T-helper 2 cell (primary cell): ENCODE measurements around the gene PTCH2.
"Not testable (repeated sequence)": the region's sequence is repeated elsewhere in the genome, so short reads cannot be mapped to it uniquely, and the experiment has no call there.

Experiments
- DNase-seq, 5 experiments: peaks; one replicate each; pipeline versions ENCODE4 v3.0.0 to v3.0.0-alpha.2; 2012 to 2022

The PTCH2 gene

DNA sequence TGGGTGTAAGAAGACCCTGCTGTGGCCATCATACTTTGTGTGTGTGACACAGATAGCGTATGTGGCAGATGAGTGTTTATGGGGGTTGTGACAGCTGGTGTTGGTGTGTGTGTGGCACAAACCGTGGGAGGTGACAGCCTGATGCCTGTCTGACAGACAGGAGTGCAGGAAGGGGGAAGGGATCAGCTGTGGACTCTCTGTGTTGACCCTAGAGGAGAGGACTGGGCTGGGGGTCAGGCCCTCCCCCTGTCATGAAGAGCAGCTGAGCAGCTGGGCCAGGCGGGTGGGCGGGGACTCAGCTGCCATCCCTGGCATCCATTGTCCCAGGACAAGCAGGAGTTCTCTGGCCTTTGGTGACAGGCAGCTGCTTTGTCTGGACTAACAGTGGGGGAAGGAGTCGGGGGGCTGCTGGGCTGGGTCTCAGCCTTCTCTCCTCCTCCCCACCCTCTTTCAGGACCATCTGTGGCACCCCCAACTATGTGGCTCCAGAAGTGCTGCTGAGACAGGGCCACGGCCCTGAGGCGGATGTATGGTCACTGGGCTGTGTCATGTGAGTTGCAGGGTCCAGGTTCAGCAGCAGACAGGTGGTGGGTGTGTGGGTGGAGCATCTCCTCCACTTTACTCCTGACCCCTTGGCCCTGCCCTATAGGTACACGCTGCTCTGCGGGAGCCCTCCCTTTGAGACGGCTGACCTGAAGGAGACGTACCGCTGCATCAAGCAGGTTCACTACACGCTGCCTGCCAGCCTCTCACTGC, 40.6 kb downstream of the PTCH2 start:
- DNase-seq: peak in 1 of 5 experiments; percentile 56

DNA sequence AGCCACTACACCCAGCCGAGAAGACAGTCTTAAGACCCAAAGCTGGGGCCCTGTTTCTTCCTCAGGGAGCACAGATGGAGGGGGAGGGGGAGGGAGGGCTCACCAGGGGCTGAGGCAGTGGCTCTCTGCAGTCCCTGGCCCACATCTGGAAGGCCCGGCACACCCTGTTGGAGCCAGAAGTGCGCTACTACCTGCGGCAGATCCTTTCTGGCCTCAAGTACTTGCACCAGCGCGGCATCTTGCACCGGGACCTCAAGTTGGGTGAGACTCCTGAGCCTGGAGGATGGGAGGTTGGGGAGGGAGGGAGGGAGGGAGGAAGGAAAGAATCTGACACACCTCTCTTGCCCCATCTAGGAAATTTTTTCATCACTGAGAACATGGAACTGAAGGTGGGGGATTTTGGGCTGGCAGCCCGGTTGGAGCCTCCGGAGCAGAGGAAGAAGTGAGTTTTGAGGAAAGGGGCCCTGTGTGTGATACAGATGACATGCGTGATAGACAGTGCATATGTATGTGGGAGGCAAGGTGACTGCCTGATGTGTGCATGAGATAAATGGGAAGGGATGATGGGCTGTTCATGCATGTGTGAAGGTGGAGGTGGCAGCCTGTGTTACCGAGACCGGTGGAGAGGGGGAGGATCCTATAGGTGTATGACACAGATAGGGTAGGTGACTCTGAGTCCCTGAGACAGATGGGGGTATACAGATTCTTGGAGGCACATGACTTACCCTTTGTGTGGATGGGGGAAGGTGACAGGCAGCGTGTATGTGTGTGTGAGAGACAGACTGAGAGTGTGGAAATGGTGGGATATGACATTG, 41.4 kb downstream of the PTCH2 start:
- DNase-seq: peak in 2 of 5 experiments; percentile 52 to 56

DNA sequence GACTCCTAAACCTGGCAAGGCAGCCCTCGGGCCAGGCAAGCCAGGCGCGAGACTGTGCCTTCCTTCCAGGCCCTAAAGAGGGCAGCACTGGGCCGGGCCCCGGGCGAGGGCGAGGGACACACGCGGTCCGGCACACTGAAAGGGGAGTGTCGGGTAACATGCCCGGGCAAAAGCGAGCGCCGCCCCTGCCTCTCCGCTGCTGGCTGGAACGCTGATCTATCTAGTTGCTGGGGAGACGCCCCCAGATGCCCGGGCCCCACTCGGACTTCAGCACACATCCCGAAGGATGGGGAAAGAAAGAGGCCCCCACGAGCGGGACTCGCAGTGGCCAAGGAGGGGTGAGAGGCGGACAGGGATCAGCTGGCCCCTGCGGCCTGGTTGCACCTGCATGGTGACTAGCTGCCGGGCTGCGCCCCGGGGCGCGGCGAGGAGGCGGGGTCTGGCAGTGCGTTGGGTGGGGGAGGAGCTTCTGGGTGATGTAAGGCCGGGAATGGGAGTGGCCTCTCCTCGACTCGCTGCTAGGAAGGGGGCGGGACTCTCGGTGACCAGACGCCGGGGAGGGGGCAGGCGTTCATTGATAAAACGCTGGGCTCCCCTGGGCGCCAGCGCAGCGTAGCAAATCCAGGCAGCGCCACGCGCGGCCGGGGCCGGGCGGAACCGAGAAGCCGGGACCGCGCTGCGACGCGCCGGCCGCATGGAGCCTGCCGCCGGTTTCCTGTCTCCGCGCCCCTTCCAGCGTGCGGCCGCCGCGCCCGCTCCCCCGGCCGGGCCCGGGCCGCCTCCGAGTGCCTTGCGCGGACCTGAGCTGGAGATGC, 43.1 kb downstream of the PTCH2 start, which contains the start of gene PLK3:
TSS of gene PLK3 (plus strand) at position 608 of the 815 bp plus-strand sequence. CDS start at position 695, 87 bp downstream.
- peak; percentile 96 to 99 (median 97) for DNase-seq

DNA sequence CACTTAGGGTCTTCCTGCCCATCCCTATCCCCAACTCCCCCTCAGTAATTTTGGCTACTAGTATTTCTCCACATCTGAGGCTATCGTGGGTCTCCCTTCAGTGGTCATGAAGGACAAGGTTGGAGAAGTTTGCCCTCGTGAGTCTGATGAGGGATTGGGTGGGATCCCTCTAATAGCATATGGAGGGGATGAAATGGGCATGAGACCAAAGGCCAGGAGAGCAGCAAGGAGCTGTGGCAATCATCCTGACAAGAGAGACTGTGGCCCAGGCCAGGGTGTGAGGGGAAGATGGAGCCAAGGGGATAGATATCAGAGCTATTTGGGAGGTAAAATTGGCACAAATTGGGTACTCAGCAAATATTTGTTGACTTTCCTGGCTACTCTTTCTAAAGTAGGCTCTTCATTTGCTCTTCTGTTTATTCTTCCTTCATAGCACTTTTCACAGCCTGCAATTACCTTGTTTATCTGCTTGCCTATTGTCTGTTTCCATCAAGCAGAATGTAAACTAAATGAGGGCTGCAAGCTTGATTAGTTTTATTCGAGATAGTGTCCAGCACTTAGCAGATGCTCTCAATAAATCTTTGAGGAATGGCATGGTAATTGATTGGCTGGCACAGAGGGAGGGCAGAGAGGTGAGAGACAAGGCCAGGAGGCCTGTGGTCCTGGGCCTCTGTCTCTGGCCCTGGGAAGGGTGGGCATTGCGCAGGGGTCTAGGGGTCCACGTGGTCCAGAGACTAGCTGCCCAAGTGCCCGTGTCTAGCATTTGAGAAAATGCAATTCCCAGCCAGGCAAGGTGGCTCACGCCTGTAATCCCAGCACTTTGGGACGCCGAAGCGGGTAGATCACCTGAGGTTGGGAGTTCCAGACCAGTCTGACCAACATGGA, 44.3 kb downstream of the PTCH2 start:
- DNase-seq: no peak

- not testable (repeated sequence) for DNase-seq
These were observed 45.2 kb downstream of the PTCH2 start for GRCh38 chr1:44797886-44798285.

DNA sequence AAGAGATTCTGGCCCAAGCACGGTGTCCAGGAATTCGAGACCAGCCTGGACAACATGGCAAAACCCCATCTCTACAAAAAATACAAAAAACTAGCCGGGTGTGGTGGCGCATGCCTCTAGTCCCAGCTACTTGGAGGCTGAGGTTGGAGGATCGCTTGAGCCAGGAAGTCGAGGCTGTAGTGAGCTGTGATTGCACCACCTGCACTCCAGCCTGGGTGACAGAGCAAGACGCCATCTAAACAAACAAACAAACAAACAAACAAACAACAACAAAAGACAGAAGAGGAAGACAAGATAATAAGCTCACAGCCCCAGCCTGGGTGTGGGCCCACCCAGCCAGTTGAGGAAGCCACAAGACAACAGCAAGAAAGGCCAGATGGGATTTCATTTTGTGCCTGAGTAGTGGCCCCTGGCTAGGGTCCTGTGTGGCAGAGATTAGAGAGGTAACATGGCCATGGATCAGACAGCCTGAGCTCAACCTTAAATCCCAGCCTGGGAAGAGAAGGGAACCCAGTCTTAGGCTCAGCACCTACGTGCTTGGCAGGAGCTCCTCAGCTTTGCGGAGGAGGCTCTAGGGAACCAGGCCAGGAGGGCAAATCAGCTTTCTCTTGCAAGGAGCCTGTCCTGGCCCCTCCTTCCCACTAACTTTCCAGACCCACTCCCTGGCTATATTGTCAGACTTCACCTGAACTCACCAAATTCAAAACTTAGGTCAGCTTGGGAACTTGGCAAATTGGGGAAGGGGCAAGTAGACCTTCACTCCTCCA, 50.1 kb downstream of the PTCH2 start:
- no peak for DNase-seq

DNA sequence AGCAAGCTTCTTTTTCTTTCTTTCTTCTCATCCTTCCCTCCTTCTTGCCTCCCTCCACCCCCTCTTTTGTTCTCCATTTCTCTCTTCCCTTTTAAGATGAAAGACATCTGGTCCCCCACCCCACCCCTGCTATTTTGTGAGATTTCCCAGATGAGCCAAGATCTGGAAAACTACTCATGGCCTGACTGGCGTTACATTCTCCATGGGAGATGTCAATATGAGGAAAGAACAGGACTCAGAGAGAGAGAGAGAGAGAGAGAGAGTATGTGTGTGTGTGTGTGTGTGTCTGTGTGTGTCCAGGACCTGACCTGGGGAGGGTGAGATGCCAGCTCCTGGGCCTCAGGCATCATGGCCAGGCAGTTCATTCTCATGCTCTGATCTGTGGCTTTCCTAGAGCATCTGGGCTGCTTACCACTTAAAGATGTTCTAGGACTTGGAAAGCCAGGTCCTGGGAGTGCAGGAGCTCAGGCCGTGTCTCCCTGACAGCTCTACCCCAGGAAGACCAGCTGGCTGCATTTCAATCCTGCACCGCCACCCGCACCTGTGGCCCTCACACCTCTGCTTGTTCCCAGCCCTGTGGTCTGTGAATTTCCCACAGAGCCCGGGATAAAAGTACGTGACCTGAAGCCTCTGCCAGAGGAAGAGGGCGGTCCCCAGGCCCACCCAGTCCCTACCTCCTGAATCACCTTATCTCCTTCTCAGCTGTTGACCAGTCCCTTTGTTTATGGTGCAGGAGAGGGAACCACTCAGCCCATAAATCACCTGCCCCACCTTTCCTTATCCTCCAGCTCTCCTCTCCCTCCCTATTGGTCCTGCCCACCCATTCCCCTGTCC, 51.9 kb downstream of the PTCH2 start:
- DNase-seq: no peak

GRCh38 chr1:44788120-44788860, 54.8 kb downstream of the PTCH2 start, which contains the start of gene BEST4:
TSS of gene BEST4 (minus strand) at chr1:44788170. CDS start at chr1:44787705, 465 bp downstream.
- no peak for DNase-seq

DNA sequence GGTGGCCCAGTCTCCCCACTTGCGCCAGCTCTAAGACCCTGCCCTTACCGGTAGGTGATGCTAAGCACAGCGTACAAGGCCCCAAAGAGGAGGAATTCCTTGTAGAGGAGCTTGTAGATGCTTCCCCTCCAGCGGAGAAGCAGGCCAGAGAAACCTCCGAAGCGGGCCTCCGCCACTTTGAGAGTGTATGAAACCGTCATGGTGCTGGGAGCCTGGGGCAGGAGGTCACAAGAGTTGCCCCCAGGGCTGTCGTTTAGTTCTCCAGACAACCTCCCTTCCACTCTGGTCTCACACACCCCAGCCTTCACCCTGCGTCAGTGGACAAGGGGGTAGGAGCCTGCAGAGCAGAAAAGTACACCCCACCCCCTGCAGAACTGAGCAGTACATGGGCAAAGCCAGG, 55.5 kb downstream of the PTCH2 start:
- no peak for DNase-seq

DNA sequence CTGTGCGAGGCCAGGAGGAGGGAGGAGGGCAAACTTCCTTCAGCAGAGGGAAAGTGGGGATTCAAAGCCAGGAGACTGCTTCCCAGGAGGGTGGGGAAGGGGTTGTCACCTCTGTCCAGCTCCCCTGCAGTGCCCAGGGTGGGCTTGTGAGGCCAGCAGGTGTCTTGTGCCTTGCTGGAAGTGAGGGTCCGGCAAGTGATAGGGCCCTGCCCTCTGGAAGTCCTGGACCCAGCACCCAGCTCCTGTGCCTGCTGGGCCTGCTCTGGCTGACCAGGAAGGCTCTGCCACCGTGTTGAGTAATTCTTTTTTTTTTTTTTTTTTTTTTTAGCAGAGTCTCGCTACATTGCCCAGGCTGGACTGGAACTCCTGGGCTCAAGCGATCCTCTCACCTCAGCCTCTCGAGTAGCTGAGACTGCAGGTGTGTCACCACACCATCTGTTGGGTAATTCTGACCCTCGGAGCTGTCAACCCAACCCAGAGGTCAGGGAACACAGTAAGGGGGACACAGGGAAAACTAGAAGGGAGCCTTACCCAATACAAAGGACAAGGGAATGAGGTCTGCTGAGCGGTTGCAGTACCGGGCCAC, 56.1 kb downstream of the PTCH2 start:
- DNase-seq: no peak

GRCh38 chr1:44786138-44786840, 56.8 kb downstream of the PTCH2 start:
- DNase-seq: peak; percentile 61 to 75 (median 68)

DNA sequence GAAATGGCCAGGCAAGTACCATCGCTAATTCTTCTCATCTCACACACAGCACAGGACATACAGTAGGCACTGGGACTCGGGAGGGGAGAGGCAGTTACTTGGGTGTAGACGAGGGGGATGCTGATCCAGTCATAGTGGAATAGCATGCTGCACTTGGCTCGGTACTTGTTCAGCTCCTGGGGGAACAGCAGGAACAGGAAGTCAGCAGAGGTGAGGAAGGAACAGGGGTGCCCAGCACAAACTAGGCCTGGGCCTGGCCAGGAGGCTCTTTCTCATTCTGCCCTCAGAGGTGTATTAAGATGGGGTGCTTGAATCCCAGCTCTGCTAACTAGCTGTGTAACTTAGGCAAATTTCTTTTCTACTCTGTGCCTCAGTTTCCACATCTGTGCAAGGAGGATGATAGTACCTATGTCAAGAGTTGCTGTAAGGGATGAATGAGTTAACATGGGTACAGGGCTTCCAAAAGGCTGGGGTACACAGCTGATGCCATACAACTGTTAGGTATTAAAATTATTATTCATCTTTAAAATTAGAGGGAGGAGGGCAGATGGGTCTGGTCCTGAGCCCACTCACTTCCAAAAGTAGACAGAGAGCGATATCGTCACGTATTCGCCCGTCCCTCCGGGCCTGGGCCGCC, 57.4 kb downstream of the PTCH2 start:
- DNase-seq: no peak

- no peak for DNase-seq
These were observed 58.0 kb downstream of the PTCH2 start for GRCh38 chr1:44785029-44785380.

- peak in 2 of 5 experiments; percentile 26 to 62 for DNase-seq
These were observed 58.7 kb downstream of the PTCH2 start for GRCh38 chr1:44784094-44785028.

GRCh38 chr1:44783697-44784093, 59.4 kb downstream of the PTCH2 start:
- no peak for DNase-seq

DNA sequence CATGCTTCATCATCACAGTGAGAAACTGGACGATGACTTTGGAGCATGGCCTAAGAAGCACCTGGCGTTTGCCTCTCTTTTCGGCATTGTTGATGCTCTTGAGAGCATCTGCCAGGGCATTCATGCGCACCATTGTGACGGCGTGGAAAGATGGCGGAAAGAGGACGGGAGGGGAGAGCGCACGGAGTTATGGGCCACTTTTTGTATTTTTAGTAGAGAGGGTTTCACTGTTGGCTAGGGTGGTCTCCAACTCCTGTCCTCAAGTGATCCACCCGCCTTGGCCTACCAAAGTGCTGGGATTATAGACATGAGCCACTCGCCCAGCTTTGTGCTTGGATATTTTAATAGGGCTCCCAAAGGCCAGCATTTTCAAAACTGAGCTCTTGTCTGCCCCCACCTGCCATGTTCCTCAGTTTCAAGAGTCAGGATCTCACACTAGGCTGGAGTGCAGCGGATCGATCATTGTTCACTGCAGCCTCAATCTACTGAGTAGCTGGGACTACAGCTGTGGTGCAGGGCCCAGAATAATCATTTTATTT, 62.4 kb downstream of the PTCH2 start:
- no peak for DNase-seq
